K562 (cell line): ENCODE measurements around the gene LCNL1. TPM values are rescaled to one million over a fixed set of nuclear protein-coding genes. Genes with fewer than 3 reads are reported as not detected.

ENCODE experiments used
- ATAC-seq: fragments of 200-7000 bp; cut with Tn5 transposase; 3 replicates; pipeline ENCODE4 v1.9.1; 2020; ENCODE audit warnings: moderate library complexity
- BruUV-seq: library from RNA; stranded (reverse); fragments of 400-500 nt; replicated peaks from 2 replicates; lab custom pipeline; 2021; lab: Mats Ljungman, UMichigan
- CTCF ChIA-PET: fragments of 300-600 bp; formaldehyde crosslinking; extraction: SDS; loops from one replicate; lab custom pipeline; 2021; ENCODE audit warnings: low intra/inter-chr PET ratio; lab: Yijun Ruan, JAX
- POLR2A ChIA-PET: fragments of 300-600, 350-650 bp; sonication (Branson Sonifier 250); formaldehyde crosslinking; extraction: SDS; loops from one replicate; lab custom pipeline; 2021; ENCODE audit warnings: antibody characterized with exemption, inconsistent platforms; lab: Yijun Ruan, JAX
- DNase-seq, 4 experiments: peaks; one replicate each; pipeline versions ENCODE4 v3.0.0 to v3.0.0-alpha.2; 2011 to 2018; ENCODE audit warnings: low spot score in 3 of 4, mixed read lengths in 3 of 4; ENCODE audit errors: extremely low read depth in 1 of 4
- FAIRE-seq: peaks from 2 replicates; lab custom pipeline; 2011; peaks lifted over from hg19 to GRCh38; lab: Jason Lieb, UNC
- H2AFZ ChIP-seq: 2 replicates; pipeline ENCODE4 v1.6.0; 2011; ENCODE audit warnings: low read depth, low read length, control low read depth, inconsistent platforms
- H3K27ac ChIP-seq: fragments of 200-600 bp; 3 replicates; pipeline ENCODE4 v1.8.0; 2011; ENCODE audit warnings: low read depth, mild to moderate bottlenecking, control low read depth, inconsistent platforms, low read length, moderate library complexity, mixed read lengths; ENCODE audit errors: extremely low read depth
- H3K27me3 ChIP-seq, 2 experiments: fragments of 300-600 bp in 1 of 2; 2 replicates in 1 of 2; 3 replicates in 1 of 2; pipeline versions ENCODE4 v1.6.0 to v1.8.0; 2011; ENCODE audit warnings: inconsistent platforms in 2 of 2, low read length in 2 of 2, mild to moderate bottlenecking in 1 of 2, mixed read lengths in 1 of 2, moderate library complexity in 1 of 2; ENCODE audit not compliant: control insufficient read depth in 2 of 2, insufficient read depth in 2 of 2
- H3K36me3 ChIP-seq: fragments of 300-600 bp; 3 replicates; pipeline ENCODE4 v1.8.0; 2011; ENCODE audit warnings: mild to moderate bottlenecking, low read length, inconsistent platforms; ENCODE audit not compliant: control insufficient read depth, insufficient read depth
- H3K4me1 ChIP-seq, 2 experiments: fragments of 200-600 bp in 1 of 2; replicated peaks in 1 of 2; 2 replicates in 1 of 2; 3 replicates in 1 of 2; pipeline versions ENCODE4 v1.5.1 to v1.8.0; 2011; ENCODE audit warnings: inconsistent platforms in 2 of 2, low read length in 2 of 2, mild to moderate bottlenecking in 1 of 2, mixed read lengths in 1 of 2, moderate library complexity in 1 of 2; ENCODE audit not compliant: control insufficient read depth in 2 of 2, insufficient read depth in 2 of 2
- H3K4me2 ChIP-seq: 2 replicates; pipeline ENCODE4 v1.6.1; 2011; ENCODE audit warnings: low read length, control low read depth, inconsistent platforms, mixed read lengths; ENCODE audit not compliant: insufficient read depth
- H3K4me3 ChIP-seq: fragments of 200-600 bp; sonication (generic), shearing (Covaris generic); 2 replicates; pipeline ENCODE4 v1.5.1; 2016; ENCODE audit warnings: control low read depth, inconsistent platforms
- H3K79me2 ChIP-seq: fragments of 200-600 bp; 3 replicates; pipeline ENCODE4 v1.8.0; 2011; ENCODE audit warnings: low read length, inconsistent platforms; ENCODE audit not compliant: control insufficient read depth, insufficient read depth
- H3K9ac ChIP-seq, 2 experiments: 2 replicates each; pipeline versions ENCODE4 v1.6.0 to v1.6.1; 2011; ENCODE audit warnings: low read depth in 2 of 2, low read length in 2 of 2, control low read depth in 1 of 2, inconsistent platforms in 1 of 2, mild to moderate bottlenecking in 1 of 2, mixed read lengths in 1 of 2; ENCODE audit not compliant: insufficient read depth in 1 of 2
- H3K9me1 ChIP-seq: one replicate; pipeline ENCODE4 v1.6.0; 2011; ENCODE audit warnings: inconsistent platforms, mild to moderate bottlenecking, low read length, moderate library complexity; ENCODE audit not compliant: control insufficient read depth, insufficient read depth
- H3K9me3 ChIP-seq: replicated peaks from 2 replicates; pipeline ENCODE4 v1.5.1; 2011; ENCODE audit warnings: low read depth, low read length, inconsistent platforms; ENCODE audit not compliant: control insufficient read depth, insufficient read depth
- H4K20me1 ChIP-seq: replicated peaks from 2 replicates; pipeline ENCODE4 v1.6.1; 2011; ENCODE audit warnings: low read length, inconsistent platforms, mixed read lengths; ENCODE audit not compliant: control insufficient read depth, insufficient read depth
- DNMT1 ChIP-seq: fragments of 450-650 bp; IDR thresholded peaks from 2 replicates; pipeline ENCODE4 v1.6.1; 2016; ENCODE audit warnings: antibody characterized with exemption, mild to moderate bottlenecking
- ESRRB ChIP-seq: fragments of 250-450 bp; sonication (Bioruptor Pico); IDR thresholded peaks from 2 replicates; pipeline ENCODE4 v1.5.0; 2020; ENCODE audit warnings: mild to moderate bottlenecking, moderate library complexity, borderline replicate concordance
- KHSRP ChIP-seq: fragments of 450-650 bp; IDR thresholded peaks from 2 replicates; pipeline ENCODE4 v1.6.1; 2017
- MEF2A ChIP-seq: IDR thresholded peaks from 2 replicates; pipeline ENCODE4 v1.6.1; 2011; ENCODE audit warnings: low read depth, mild to moderate bottlenecking, low read length, moderate library complexity; ENCODE audit not compliant: control insufficient read depth
- MGA ChIP-seq: fragments of 450-650 bp; IDR thresholded peaks from 2 replicates; pipeline ENCODE4 v1.6.1; 2016; ENCODE audit warnings: mild to moderate bottlenecking, moderate library complexity
- NELFE ChIP-seq: IDR thresholded peaks from 2 replicates; pipeline ENCODE4 v1.6.1; 2011; ENCODE audit warnings: mild to moderate bottlenecking; ENCODE audit not compliant: insufficient read depth, insufficient read length
- ZNF766 ChIP-seq: fragments of 200-800 bp; sonication (Bioruptor generic); conservative IDR thresholded peaks from 2 replicates; pipeline ENCODE4 v1.6.1; 2016; ENCODE audit warnings: missing genetic modification characterization, missing compliant biosample characterization
- WGBS: fragments of 100-300 bp; shearing (Covaris generic); methylation state at CpG from one replicate; pipeline ENCODE4 v1.1.6; 2016; ENCODE audit warnings: low coverage, mixed read lengths; ENCODE audit not compliant: insufficient coverage; ENCODE audit errors: missing lambda C conversion rate; 5-methylcytosine and 5-hydroxymethylcytosine counted together
- in situ Hi-C: fragments of 300-500 bp; cut with MboI; formaldehyde crosslinking; loops from 4 replicates; pipeline ENCODE4 v1.15.0; 2018; ENCODE audit warnings: inconsistent platforms, mixed read lengths
- intact Hi-C: fragments of 100-400 bp; cut with micrococcal nuclease; formaldehyde crosslinking; loops from 2 replicates; pipeline ENCODE4 v1.14.2; 2022
- polyA plus RNA-seq, 8 experiments: library from polyadenylated mRNA; depleted of rRNA in 4 of 8; stranded (reverse) in 5 of 8; unstranded in 3 of 8; fragments of >200 nt; fragmentation: Nextera tagmentation in 2 of 8; fragmentation: Illumina TruSeq in 1 of 8; extraction: Ambion mirVana in 2 of 8; extraction: Trizol in 1 of 8; gene quantifications; 2 replicates each; pipeline versions ENCODE4 v1.2.1 to v1.2.3, GENCODE V29; 2011 to 2014; ENCODE audit warnings: inconsistent platforms in 1 of 8, missing spikeins in 1 of 8
- total RNA-seq, 7 experiments: library from RNA; depleted of rRNA in 6 of 7; stranded (reverse); fragments of >200 nt in 6 of 7; fragmentation: Illumina TruSeq in 2 of 7; extraction: Trizol in 2 of 7; gene quantifications; 2 replicates each; pipeline versions ENCODE4 v1.2.1 to v1.2.3, GENCODE V29; 2011 to 2021; ENCODE audit warnings: low replicate concordance in 1 of 7
- TF ChIP-seq, protein P1 (sequence below): fragments of 250-450 bp; sonication (Bioruptor Pico); IDR thresholded peaks from 2 replicates; pipeline ENCODE4 v1.5.0; 2021
- TF ChIP-seq, protein P2 (sequence below): fragments of 250-450 bp; sonication (Bioruptor Pico); IDR thresholded peaks from 2 replicates; pipeline ENCODE4 v1.8.0; 2021; ENCODE audit warnings: moderate library complexity, mild to moderate bottlenecking, inconsistent platforms

Gene LCNL1
- total and polyA plus RNA-seq, 9 of the 15 experiments (the other 6 are each of a cell fraction or from before 2014, with no cell fraction given): 0.04 to 0.16 (median 0.04) TPM; not detected in 4

GRCh38 chr9:137032858-137033257 is 50.1 kb downstream of the LCNL1 start:
- Histone ChIP-seq H3K9me1 (no peaks in the 10 kb centered on the region), H3K4me2 (no peak overlapping the region), H3K27me3 (no peaks in the 10 kb centered on the region), H3K4me3 (no peak overlapping the region), H3K9me3 (no peaks in the 10 kb centered on the region), H2AFZ (no peak overlapping the region), H3K36me3 (no peaks in the 10 kb centered on the region), H4K20me1 (no peaks in the 10 kb centered on the region), H3K9ac (no peak overlapping the region; a peak in 1 of 4 replicates), H3K79me2 (no peaks in the 10 kb centered on the region), H3K27ac (no peak overlapping the region), H3K4me1 (peaks cover 5 to 77% of the 10 kb centered on the region in 2 experiments; a peak in 4 of 5 replicates)
- POLR2A ChIA-PET: interaction anchor here (0.6 to 1.2 kb wide), 2 partner anchors 26 to 98 kb away, joined by 3 read pairs; no protein-coding TSS in a partner anchor
- FAIRE-seq (no peak), DNase-seq (no peak), ATAC-seq (no peak)
- in situ Hi-C loops (no loop called here), intact Hi-C loops (no loop called here)
- no TSS peak for BruUV-seq
- CTCF ChIA-PET: interaction anchor here (0.6 to 3.7 kb wide), 2 partner anchors 84 to 114 kb away, joined by 3 to 47 read pairs; no protein-coding TSS in a partner anchor
- 34% methylated on average over 9 of the region's 10 CpGs for WGBS
- TF ChIP-seq, protein P1, sequence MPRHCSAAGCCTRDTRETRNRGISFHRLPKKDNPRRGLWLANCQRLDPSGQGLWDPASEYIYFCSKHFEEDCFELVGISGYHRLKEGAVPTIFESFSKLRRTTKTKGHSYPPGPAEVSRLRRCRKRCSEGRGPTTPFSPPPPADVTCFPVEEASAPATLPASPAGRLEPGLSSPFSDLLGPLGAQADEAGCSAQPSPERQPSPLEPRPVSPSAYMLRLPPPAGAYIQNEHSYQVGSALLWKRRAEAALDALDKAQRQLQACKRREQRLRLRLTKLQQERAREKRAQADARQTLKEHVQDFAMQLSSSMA (CRISPR knock-in tag): no peak
- TF ChIP-seq DNMT1 (no peak), ESRRB (no peak), MGA (no peak), ZNF766 (CRISPR knock-in tag) (no peak), MEF2A (no peak), KHSRP (no peak), NELFE (no peak)
- TF ChIP-seq, protein P2, sequence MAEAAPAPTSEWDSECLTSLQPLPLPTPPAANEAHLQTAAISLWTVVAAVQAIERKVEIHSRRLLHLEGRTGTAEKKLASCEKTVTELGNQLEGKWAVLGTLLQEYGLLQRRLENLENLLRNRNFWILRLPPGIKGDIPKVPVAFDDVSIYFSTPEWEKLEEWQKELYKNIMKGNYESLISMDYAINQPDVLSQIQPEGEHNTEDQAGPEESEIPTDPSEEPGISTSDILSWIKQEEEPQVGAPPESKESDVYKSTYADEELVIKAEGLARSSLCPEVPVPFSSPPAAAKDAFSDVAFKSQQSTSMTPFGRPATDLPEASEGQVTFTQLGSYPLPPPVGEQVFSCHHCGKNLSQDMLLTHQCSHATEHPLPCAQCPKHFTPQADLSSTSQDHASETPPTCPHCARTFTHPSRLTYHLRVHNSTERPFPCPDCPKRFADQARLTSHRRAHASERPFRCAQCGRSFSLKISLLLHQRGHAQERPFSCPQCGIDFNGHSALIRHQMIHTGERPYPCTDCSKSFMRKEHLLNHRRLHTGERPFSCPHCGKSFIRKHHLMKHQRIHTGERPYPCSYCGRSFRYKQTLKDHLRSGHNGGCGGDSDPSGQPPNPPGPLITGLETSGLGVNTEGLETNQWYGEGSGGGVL (CRISPR knock-in tag): no peak
